OCI-LY7 (cell line): ENCODE measurements around the gene SPSB3.

Source experiments
- CTCF ChIP-seq: fragments of 200-600 bp; sonication (generic); conservative IDR thresholded peaks from 2 replicates; pipeline ENCODE4 v1.5.1; 2014; ENCODE audit warnings: mild to moderate bottlenecking, antibody characterized with exemption, low read length, moderate library complexity, mixed read lengths
- EZH2phosphoT487 ChIP-seq: fragments of 200-600 bp; sonication (generic); IDR thresholded peaks from 2 replicates; pipeline ENCODE4 v1.6.1; 2018; ENCODE audit warnings: low read depth, borderline replicate concordance, mild to moderate bottlenecking, mixed run types, antibody characterized with exemption, low read length, moderate library complexity, mixed read lengths

DNA sequence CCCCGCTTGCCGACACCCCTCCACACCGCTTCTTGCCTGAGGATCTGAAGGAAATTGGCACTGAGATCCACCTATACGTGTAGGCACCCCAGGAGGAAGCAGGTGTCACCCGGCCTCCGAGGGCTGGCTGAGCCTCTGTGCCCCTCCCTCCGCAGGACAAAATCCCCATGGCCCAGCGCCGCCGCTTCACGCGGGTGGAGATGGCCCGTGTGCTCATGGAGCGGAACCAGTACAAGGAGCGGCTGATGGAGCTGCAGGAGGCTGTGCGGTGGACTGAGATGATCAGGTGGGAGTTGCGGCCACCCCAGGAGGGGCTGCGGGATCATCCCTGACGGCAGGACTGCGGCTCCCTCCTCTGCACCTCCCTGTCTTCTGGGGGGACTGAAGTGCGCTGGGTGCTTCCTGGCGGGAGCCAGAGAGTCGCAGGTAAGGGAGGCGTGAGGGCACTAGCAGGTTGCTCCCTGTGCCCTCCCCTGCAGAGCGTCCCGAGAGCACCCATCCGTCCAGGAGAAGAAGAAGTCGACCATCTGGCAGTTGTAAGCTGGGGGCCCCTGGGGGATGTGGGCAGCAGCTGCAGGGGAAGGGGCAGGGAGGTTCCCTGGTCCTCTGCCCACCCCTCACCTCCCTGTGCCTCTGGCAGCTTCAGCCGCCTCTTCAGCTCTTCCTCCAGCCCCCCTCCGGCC is 20.0 kb downstream of the SPSB3 start:
- no peak for TF ChIP-seq CTCF
- TF ChIP-seq EZH2phosphoT487 = no peak
